ENCODE results near the gene B3GNT5.
"Not testable (repeated sequence)": the region's sequence is repeated elsewhere in the genome, so short reads cannot be mapped to it uniquely, and the experiment has no call there.

The B3GNT5 gene

GRCh38 chr3:183227586-183227985 is 25.5 kb upstream of the B3GNT5 start:
- in situ Hi-C loops (cut with HindIII; ENCODE audit: low sequenced_read_pairs), result no loop called here
- DNase-seq (ENCODE audit: low read depth), result no peak
- TF ChIP-seq, protein P1, sequence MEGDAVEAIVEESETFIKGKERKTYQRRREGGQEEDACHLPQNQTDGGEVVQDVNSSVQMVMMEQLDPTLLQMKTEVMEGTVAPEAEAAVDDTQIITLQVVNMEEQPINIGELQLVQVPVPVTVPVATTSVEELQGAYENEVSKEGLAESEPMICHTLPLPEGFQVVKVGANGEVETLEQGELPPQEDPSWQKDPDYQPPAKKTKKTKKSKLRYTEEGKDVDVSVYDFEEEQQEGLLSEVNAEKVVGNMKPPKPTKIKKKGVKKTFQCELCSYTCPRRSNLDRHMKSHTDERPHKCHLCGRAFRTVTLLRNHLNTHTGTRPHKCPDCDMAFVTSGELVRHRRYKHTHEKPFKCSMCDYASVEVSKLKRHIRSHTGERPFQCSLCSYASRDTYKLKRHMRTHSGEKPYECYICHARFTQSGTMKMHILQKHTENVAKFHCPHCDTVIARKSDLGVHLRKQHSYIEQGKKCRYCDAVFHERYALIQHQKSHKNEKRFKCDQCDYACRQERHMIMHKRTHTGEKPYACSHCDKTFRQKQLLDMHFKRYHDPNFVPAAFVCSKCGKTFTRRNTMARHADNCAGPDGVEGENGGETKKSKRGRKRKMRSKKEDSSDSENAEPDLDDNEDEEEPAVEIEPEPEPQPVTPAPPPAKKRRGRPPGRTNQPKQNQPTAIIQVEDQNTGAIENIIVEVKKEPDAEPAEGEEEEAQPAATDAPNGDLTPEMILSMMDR (IDR thresholded peaks at IDR 0.05; ENCODE audit: low read depth, low read length, missing control alignments), result no peak
- no peak overlapping the region for H3K4me3 ChIP-seq (ENCODE audit: low read depth, low read length)

DNA sequence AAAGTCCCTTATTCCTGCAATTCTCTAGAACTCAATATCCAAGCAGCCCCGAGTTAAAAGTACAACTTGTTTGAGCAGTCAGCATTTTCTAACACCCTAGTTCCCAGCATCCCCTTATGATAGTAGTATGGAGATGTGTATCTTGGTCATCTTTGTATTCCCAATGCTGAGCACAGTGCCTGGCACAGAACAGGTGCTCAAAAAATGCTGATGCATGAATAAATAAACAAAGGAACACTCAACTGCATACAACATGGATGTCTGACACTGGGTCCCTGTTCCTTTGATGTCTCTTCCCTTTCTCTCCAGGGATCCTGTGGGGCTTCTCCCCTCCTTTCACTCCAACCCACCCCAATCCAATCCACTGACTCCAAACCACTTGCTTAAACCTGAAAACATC is 23.9 kb upstream of the B3GNT5 start:
- TF ChIP-seq, protein P1 (IDR thresholded peaks at IDR 0.05; ENCODE audit: low read depth, low read length, missing control alignments), result no peak

GRCh38 chr3:183230251-183230650 is 22.8 kb upstream of the B3GNT5 start:
- in situ Hi-C loops (cut with HindIII; ENCODE audit: low sequenced_read_pairs); H3K4me3 ChIP-seq (ENCODE audit: low read depth, low read length); DNase-seq (ENCODE audit: low read depth): not testable (repeated sequence)

More for the DNA sequence above, 23.9 kb upstream of the B3GNT5 start:
- DNase-seq (ENCODE audit: low read depth), result no peak
- no peak overlapping the region for H3K4me3 ChIP-seq (ENCODE audit: low read depth, low read length)
- in situ Hi-C loops (cut with HindIII; ENCODE audit: low sequenced_read_pairs), result no loop called here

- in situ Hi-C loops (cut with HindIII; ENCODE audit: low sequenced_read_pairs), result no loop called here
- TF ChIP-seq, protein P1 (IDR thresholded peaks at IDR 0.05; ENCODE audit: low read depth, low read length, missing control alignments), result no peak
- DNase-seq (ENCODE audit: low read depth), result no peak
- H3K4me3 ChIP-seq (ENCODE audit: low read depth, low read length), result no peak overlapping the region
Measured at GRCh38 chr3:183230826-183231225, 22.2 kb upstream of the B3GNT5 start.

- no peak overlapping the region for H3K4me3 ChIP-seq (ENCODE audit: low read depth, low read length)
- TF ChIP-seq, protein P1 (IDR thresholded peaks at IDR 0.05; ENCODE audit: low read depth, low read length, missing control alignments), result no peak
- in situ Hi-C loops (cut with HindIII; ENCODE audit: low sequenced_read_pairs), result no loop called here
- DNase-seq (ENCODE audit: low read depth), result no peak
Measured at GRCh38 chr3:183233966-183234365, 19.1 kb upstream of the B3GNT5 start.

GRCh38 chr3:183239046-183239445 is 14.0 kb upstream of the B3GNT5 start:
- no peak overlapping the region for H3K4me3 ChIP-seq (ENCODE audit: low read depth, low read length)
- in situ Hi-C loops (cut with HindIII; ENCODE audit: low sequenced_read_pairs), result no loop called here
- TF ChIP-seq, protein P1 (IDR thresholded peaks at IDR 0.05; ENCODE audit: low read depth, low read length, missing control alignments), result no peak
- no peak for DNase-seq (ENCODE audit: low read depth)

GRCh38 chr3:183242431-183242830 is 10.6 kb upstream of the B3GNT5 start:
- TF ChIP-seq, protein P1 (IDR thresholded peaks at IDR 0.05; ENCODE audit: low read depth, low read length, missing control alignments), result no peak
- H3K4me3 ChIP-seq (ENCODE audit: low read depth, low read length), result no peak overlapping the region
- in situ Hi-C loops (cut with HindIII; ENCODE audit: low sequenced_read_pairs), result no loop called here
- DNase-seq (ENCODE audit: low read depth), result no peak

Measured in astrocyte of the cerebellum (primary cell).